ENCODE measurements around the gene GATAD1. TPM values are rescaled to one million over a fixed set of nuclear protein-coding genes. Genes with fewer than 3 reads are reported as not detected.
A peak's percentile ranks its signal among the peaks of the same experiment; 100 is the strongest.

GATAD1 gene
- total and polyA plus RNA-seq, 2 experiments from 2014 or later, result 15.4 to 30.8 TPM

DNA sequence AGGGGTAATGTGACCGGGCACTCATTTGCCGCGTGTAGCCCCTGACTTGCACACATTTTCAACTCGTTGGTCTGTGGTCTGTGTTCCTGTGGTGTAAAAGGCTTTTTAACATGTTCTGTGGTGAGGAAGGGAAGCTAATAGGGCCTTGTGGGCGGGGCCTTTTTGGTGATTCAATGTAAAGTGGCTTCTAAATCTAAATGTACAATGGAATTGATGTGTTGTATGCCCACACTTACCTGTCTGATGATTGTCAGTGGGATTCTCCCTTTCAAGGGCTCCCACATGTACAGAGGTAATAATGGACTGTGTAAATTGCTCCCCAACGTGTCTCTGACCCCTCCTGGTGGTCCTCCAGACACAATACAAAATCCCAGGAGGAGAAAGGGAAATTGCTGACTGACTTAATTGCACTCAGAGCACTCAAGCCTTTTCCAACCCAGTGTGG lies 43.1 kb upstream of the GATAD1 start:
- Mint-ChIP-seq H3K4me3 (no peak overlapping the region), H3K27ac (no peak overlapping the region), H3K27me3 (ENCODE audit: insufficient read depth, low read depth, poor library complexity) (no peaks in the 10 kb centered on the region), H3K4me1 (peaks cover 10% of the 10 kb centered on the region), H3K9me3 (no peaks in the 10 kb centered on the region), H3K36me3 (ENCODE audit: low read depth) (peaks cover 2% of the 10 kb centered on the region; the same call in 1 of the 3 replicates)
- Histone ChIP-seq H3K9me2 (ENCODE audit: insufficient read depth) (no peaks in the 10 kb centered on the region), H3K4me1 (ENCODE audit: insufficient read depth) (no peaks in the 10 kb centered on the region), H4K20me1 (replicated peaks; ENCODE audit: insufficient read depth) (no peaks in the 10 kb centered on the region), H3K4me3 (no peak overlapping the region), H3K4me2 (no peak overlapping the region), H3F3A (replicated peaks; ENCODE audit: low read depth) (no peaks in the 10 kb centered on the region; the same call in 1 of the 2 replicates), H3K36me3 (ENCODE audit: insufficient read depth) (no peaks in the 10 kb centered on the region; the same call in 1 of the 2 replicates), H3K79me2 (replicated peaks; ENCODE audit: insufficient read depth) (no peaks in the 10 kb centered on the region), H2AFZ (no peak overlapping the region), H3K27me3 (ENCODE audit: insufficient read depth) (no peaks in the 10 kb centered on the region), H3K27ac (ENCODE audit: low read depth) (no peak overlapping the region)
- peak; percentile 64 for ATAC-seq
- peak; percentile 59 for DNase-seq (ENCODE audit: low spot score)
- TF ChIP-seq, protein P1, sequence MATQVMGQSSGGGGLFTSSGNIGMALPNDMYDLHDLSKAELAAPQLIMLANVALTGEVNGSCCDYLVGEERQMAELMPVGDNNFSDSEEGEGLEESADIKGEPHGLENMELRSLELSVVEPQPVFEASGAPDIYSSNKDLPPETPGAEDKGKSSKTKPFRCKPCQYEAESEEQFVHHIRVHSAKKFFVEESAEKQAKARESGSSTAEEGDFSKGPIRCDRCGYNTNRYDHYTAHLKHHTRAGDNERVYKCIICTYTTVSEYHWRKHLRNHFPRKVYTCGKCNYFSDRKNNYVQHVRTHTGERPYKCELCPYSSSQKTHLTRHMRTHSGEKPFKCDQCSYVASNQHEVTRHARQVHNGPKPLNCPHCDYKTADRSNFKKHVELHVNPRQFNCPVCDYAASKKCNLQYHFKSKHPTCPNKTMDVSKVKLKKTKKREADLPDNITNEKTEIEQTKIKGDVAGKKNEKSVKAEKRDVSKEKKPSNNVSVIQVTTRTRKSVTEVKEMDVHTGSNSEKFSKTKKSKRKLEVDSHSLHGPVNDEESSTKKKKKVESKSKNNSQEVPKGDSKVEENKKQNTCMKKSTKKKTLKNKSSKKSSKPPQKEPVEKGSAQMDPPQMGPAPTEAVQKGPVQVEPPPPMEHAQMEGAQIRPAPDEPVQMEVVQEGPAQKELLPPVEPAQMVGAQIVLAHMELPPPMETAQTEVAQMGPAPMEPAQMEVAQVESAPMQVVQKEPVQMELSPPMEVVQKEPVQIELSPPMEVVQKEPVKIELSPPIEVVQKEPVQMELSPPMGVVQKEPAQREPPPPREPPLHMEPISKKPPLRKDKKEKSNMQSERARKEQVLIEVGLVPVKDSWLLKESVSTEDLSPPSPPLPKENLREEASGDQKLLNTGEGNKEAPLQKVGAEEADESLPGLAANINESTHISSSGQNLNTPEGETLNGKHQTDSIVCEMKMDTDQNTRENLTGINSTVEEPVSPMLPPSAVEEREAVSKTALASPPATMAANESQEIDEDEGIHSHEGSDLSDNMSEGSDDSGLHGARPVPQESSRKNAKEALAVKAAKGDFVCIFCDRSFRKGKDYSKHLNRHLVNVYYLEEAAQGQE (IDR thresholded peaks at IDR 0.05; ENCODE audit: unreplicated experiment), result no peak
- TF ChIP-seq, protein P2, sequence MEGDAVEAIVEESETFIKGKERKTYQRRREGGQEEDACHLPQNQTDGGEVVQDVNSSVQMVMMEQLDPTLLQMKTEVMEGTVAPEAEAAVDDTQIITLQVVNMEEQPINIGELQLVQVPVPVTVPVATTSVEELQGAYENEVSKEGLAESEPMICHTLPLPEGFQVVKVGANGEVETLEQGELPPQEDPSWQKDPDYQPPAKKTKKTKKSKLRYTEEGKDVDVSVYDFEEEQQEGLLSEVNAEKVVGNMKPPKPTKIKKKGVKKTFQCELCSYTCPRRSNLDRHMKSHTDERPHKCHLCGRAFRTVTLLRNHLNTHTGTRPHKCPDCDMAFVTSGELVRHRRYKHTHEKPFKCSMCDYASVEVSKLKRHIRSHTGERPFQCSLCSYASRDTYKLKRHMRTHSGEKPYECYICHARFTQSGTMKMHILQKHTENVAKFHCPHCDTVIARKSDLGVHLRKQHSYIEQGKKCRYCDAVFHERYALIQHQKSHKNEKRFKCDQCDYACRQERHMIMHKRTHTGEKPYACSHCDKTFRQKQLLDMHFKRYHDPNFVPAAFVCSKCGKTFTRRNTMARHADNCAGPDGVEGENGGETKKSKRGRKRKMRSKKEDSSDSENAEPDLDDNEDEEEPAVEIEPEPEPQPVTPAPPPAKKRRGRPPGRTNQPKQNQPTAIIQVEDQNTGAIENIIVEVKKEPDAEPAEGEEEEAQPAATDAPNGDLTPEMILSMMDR (conservative IDR thresholded peaks at IDR 0.05; ENCODE audit: low read depth in 2 of 2), result peak; percentile 49 to 65
- TF ChIP-seq, protein P3, sequence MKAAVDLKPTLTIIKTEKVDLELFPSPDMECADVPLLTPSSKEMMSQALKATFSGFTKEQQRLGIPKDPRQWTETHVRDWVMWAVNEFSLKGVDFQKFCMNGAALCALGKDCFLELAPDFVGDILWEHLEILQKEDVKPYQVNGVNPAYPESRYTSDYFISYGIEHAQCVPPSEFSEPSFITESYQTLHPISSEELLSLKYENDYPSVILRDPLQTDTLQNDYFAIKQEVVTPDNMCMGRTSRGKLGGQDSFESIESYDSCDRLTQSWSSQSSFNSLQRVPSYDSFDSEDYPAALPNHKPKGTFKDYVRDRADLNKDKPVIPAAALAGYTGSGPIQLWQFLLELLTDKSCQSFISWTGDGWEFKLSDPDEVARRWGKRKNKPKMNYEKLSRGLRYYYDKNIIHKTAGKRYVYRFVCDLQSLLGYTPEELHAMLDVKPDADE (IDR thresholded peaks at IDR 0.05), result no peak
- TF ChIP-seq EZH2 (IDR thresholded peaks at IDR 0.05; ENCODE audit: low read depth, unreplicated experiment) (no peak), EZH2phosphoT487 (IDR thresholded peaks at IDR 0.05; ENCODE audit: unreplicated experiment) (no peak), JUNB (IDR thresholded peaks at IDR 0.05; ENCODE audit: unreplicated experiment) (no peak)
- TF ChIP-seq, protein P4, sequence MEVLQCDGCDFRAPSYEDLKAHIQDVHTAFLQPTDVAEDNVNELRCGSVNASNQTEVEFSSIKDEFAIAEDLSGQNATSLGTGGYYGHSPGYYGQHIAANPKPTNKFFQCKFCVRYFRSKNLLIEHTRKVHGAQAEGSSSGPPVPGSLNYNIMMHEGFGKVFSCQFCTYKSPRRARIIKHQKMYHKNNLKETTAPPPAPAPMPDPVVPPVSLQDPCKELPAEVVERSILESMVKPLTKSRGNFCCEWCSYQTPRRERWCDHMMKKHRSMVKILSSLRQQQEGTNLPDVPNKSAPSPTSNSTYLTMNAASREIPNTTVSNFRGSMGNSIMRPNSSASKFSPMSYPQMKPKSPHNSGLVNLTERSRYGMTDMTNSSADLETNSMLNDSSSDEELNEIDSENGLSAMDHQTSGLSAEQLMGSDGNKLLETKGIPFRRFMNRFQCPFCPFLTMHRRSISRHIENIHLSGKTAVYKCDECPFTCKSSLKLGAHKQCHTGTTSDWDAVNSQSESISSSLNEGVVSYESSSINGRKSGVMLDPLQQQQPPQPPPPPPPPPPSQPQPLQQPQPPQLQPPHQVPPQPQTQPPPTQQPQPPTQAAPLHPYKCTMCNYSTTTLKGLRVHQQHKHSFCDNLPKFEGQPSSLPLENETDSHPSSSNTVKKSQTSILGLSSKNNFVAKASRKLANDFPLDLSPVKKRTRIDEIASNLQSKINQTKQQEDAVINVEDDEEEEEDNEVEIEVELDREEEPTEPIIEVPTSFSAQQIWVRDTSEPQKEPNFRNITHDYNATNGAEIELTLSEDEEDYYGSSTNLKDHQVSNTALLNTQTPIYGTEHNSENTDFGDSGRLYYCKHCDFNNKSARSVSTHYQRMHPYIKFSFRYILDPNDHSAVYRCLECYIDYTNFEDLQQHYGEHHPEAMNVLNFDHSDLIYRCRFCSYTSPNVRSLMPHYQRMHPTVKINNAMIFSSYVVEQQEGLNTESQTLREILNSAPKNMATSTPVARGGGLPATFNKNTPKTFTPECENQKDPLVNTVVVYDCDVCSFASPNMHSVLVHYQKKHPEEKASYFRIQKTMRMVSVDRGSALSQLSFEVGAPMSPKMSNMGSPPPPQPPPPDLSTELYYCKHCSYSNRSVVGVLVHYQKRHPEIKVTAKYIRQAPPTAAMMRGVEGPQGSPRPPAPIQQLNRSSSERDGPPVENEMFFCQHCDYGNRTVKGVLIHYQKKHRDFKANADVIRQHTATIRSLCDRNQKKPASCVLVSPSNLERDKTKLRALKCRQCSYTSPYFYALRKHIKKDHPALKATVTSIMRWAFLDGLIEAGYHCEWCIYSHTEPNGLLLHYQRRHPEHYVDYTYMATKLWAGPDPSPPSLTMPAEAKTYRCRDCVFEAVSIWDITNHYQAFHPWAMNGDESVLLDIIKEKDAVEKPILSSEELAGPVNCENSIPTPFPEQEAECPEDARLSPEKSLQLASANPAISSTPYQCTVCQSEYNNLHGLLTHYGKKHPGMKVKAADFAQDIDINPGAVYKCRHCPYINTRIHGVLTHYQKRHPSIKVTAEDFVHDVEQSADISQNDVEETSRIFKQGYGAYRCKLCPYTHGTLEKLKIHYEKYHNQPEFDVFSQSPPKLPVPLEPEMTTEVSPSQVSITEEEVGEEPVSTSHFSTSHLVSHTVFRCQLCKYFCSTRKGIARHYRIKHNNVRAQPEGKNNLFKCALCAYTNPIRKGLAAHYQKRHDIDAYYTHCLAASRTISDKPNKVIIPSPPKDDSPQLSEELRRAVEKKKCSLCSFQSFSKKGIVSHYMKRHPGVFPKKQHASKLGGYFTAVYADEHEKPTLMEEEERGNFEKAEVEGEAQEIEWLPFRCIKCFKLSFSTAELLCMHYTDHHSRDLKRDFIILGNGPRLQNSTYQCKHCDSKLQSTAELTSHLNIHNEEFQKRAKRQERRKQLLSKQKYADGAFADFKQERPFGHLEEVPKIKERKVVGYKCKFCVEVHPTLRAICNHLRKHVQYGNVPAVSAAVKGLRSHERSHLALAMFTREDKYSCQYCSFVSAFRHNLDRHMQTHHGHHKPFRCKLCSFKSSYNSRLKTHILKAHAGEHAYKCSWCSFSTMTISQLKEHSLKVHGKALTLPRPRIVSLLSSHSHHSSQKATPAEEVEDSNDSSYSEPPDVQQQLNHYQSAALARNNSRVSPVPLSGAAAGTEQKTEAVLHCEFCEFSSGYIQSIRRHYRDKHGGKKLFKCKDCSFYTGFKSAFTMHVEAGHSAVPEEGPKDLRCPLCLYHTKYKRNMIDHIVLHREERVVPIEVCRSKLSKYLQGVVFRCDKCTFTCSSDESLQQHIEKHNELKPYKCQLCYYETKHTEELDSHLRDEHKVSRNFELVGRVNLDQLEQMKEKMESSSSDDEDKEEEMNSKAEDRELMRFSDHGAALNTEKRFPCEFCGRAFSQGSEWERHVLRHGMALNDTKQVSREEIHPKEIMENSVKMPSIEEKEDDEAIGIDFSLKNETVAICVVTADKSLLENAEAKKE (CRISPR knock-in tag; IDR thresholded peaks at IDR 0.05), result no peak

All from GM23338 (cell line).